NCI-H2171 treated with DMSO at 0.1 percent for 48 hours (cell line): ENCODE results near the gene OPN3.

ENCODE experiments used
- DNase-seq: peaks from one replicate; lab custom pipeline; 2025; lab: John Stamatoyannopoulos, UW

Gene OPN3

DNA sequence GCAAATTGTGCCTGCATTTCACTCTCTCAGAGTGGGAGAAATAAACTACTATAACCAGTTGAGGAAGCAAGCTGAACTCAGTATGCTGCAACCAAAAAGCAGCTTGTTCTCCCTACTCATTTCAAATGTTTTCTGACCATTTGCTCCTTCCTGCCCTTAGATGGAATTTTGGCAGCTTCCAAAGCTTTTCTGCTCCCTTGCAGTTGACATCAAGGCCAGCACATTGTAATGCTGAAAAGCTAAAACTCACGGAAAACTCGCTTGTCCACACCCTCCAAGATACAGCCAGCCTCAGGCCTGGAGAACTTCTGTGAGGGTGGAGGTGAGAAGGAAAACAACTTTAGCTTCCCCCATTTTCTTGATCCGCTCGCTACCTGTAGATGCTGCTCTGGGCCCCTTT, 5.0 kb upstream of the OPN3 start:
- DNase-seq, result no peak

DNA sequence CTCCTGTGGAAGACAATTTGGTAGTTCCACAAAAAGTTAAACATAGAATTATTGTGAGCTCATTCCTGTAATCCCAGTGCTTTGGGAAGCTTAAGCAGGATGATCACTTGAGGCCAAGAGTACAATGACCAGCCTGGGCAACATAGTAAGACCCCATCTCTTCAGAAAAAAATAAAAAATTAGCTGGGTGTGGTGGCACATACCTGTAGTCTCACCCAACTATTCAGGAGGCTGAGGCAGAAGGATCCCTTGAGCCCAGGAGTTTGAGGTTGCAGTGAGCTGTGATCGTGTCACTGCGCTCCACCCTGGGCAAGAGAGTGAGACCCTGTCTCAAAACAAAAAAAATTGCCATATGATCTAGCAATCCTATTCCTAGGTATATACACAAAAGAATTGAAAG, 4.1 kb upstream of the OPN3 start:
- DNase-seq, result no peak

- DNase-seq, result no peak
Measured at GRCh38 chr1:241642593-241642944, 2.4 kb upstream of the OPN3 start.

DNA sequence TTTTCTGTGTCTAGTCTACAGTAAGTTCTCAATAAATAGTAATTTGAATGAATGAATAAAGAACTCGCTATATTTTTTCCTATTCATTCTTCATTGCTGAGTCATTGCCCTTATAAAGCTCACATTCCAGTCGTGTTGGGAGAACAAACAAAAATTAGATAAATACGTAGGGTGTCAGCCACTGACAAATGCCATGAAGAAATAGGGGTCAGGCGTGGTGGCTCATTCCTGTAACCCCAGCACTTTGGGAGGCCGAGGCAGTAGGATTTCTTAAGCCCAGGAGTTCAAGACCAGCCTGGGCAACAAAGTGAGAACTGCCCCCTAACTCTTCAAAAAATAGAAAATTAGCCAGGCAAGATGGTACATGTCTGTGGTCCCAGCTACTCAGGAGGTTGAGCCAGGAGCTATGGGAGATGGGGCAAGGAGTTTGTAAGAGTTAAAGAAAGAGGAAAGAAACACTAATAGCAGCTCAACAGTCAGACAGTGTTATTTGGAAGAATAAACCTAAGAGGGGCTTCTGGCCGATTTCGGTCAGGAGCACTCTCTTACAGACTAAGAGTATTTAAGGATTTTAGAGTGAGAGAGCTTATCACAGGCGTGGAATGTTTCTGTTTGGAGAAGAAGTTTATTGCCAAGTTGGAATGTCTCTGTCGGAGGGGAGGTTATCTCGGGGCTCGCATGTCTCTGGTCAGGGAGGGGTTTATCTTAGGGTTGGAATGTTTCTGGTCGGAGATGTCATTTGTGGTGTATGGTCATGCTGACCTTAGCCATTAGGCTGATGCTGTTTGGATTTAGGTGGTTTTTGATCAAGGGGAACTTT, 1.8 kb upstream of the OPN3 start:
- no peak for DNase-seq

DNA sequence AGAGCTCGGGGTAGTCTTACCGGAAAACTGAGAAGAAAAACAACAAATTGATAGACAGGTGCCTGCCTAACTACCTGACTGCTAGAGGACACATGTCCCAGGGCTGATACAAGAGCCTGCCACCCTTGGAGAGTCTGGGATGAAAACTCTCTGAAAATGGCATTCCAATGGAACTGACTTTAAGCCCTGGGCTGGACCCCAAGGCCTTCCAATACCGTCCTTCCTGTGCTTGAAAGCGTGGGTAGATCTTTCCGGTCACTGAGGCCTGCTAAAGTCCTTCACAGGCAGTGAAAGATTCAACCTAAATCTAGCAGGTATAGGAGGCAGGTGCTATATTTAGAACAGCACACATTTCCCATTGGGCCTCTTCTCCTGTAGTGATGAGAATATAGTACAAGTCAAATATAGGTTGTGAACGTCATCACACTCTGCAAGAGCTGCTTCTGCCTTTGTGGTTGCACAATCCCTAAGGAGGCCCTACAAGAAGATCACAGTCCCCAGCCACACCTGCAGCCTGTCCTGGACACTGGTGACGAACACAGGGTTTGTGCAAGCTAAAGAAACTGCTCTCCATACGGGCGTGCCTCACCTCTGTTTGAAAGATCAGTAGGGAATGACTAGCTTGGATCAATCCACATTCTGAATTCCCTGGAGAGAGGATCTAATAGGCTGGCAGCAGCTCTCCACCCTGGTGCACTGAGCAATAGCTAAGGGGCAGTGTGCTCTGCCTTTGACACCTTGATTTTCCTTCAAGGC, 876 bp upstream of the OPN3 start:
- DNase-seq, result peak; percentile 21

DNA sequence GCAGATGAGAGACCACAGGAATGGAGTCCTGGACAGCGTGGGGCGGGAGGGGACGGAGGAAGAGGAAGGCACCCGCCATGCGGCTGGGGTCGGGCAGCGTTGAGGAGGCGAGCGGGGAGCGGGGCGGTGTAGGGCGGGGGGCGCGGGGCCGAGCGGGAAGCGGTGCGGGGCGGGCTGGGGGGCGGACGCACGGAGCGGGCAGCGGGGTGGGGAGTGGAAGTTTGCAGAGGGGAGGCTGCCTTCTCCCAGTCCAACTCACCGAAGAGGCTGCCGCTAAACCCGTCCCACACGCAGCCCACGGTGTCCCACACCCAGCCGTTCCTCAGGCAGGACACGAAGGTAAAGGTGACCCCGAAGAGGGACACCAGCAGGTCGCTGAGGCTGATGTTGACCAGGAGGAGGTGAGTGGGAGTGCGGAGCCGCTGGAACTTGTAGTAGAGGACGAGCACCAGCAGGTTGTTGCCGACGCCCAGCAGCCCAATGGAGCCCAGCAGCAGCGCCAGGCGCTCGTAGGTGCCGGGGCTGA, 483 bp downstream of the OPN3 start:
- DNase-seq, result peak; percentile 63

DNA sequence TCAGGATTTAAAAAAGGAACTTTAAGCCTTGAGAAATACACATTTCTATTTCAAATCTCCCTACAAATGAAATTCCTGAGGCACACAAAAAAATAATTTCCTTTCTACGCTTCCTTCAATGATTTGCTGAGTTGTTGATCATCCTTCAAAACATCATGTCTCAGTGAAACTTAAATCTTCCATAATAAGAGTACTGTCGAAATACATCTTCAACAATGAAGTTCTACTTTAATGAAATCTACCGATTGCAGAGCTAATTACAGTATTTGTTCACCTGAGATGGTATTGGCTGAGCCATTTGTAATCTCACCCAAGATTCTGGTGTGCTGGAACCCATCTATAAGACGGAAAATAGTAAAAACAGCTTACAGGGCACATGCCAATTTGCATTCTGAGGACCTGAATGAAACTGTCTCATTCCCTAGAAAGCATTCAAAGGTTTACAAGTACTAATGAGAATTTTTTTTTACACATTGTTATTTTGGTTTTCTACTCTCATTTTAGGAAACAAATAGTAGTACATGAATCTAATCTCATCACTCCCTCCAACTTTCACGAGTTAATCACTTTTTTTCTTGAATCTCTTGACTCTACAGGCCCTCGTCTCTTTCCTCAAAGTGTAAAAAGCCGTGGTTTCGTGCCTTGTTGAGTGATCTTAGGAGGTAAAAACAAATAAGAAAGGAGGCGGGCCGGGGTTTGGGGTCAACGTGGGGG, 1.1 kb downstream of the OPN3 start:
- no peak for DNase-seq

DNA sequence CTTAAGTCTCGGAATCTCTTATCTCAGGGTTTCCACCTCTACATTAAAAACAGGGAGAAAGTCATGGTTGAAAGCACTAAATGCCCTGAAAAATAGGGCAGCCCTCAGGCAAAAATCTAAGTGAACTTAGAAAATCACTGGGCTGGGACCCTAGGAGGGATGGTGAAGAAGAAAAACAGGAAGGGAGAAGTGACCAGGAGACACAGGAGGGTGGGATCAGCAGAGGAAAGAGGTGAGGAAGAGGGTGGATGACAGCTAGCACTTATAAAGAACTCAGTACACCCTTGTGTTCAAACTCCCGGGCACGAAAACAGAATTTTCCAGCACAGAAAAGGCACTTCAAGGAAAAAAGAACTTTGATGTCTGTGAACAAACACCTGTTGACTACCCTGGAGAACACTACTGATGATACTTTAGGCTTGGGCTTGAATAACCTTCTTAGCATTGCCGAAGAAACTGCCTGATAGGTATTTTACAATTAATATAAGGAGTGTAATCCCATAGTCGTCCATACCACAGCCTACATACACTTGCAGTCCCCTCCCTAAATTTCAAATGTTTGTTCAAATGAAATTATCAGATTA, 2.0 kb downstream of the OPN3 start:
- no peak for DNase-seq

GRCh38 chr1:241637604-241638003, 2.6 kb downstream of the OPN3 start:
- no peak for DNase-seq

DNA sequence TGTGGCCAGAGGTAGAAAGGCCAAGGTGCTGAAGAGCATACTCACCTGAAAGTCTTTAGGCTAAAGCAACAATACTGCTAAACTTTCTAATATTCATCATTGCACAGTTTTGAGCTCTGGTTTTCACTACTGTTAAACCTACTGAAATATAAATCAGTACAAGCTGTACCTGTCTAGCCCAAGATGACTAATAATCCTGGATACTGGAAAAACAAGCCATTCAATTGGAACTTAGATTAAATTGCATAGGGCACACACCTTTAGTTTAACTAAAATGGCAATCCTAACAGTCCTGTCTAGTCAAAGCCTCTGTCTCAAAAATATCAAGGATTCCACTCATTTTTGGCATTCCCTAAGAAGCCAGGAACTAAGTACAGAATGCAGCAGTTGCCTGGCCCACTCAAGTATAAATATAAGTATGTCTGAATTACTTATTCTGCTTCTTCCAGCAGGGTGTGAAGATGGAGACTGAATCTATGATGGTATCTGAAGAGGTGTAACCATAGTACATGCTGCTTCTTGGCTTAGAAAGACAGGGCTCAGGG, 3.1 kb downstream of the OPN3 start:
- no peak for DNase-seq

DNA sequence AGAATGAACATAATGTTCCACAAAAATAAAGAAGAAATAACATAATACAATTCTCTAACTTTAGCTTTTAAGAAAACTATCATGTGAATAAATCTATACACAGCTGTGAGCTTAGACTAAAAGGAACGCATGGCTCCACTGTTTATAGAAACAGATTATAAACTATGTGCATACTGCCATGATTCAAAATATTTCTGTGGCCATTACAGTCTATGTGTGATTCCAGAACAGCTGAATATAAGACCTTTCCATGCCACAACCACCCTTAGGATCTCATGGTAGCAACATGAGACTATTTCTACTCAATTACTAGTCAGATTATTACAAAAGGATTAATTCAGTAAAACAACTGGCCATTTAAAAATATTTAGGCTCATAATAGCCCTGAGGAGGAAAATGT, 3.9 kb downstream of the OPN3 start:
- no peak for DNase-seq

DNA sequence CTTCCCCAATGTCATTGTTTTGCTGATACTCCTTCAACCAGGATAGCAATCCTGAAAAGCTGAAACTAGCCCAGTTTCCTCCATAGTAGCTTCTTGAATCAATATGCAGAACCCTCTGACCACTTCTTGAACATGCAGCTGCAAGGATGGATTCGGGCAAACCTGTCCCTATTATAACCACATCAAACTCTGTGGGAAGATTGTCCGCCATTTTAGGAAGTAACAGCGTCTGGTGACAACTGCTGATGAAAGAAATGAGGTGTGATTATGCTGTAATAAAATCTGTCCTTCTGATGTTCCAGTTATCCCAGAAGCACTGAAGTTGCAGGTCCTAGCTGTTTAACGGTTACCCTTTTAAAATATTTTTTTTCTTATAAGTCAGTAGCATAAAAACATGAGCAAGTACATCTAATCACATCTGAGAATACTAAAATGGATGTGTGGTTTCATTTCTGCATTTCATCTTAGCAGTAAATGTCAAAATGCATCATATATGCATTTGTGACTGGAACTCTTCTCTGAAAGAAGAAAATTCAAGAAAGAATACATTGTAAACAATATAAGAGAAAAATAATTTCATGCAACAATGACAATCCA, 4.5 kb downstream of the OPN3 start:
- DNase-seq, result no peak

GRCh38 chr1:241632987-241633386, 7.2 kb downstream of the OPN3 start:
- no peak for DNase-seq

DNA sequence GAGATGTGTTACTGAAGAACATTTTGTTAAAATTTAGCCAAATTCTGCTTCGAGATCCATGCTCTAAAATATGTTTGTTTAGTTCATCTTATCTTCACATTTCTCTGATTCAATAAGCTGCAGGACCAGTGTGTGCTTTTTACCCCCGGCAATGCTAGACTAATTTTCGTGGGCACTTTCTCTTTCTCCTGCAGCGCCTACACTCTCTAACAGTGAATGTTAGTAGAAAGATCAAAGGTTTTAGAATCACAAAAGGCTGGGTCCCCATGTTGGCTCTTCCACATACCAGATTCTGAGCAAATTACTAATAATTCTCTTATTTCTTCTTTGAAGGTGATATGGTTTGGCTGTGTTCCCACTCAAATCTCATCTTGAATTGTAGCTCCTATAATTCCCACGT, 8.5 kb downstream of the OPN3 start:
- DNase-seq, result no peak

- DNase-seq, result no peak
Measured at GRCh38 chr1:241630899-241631298, 9.3 kb downstream of the OPN3 start.

GRCh38 chr1:241630476-241630875, 9.7 kb downstream of the OPN3 start:
- DNase-seq, result no peak

GRCh38 chr1:241630005-241630404, 10.2 kb downstream of the OPN3 start:
- no peak for DNase-seq

GRCh38 chr1:241627453-241628259, 12.5 kb downstream of the OPN3 start:
- DNase-seq, result peak; percentile 5

GRCh38 chr1:241624935-241625334, 15.2 kb downstream of the OPN3 start:
- no peak for DNase-seq

DNA sequence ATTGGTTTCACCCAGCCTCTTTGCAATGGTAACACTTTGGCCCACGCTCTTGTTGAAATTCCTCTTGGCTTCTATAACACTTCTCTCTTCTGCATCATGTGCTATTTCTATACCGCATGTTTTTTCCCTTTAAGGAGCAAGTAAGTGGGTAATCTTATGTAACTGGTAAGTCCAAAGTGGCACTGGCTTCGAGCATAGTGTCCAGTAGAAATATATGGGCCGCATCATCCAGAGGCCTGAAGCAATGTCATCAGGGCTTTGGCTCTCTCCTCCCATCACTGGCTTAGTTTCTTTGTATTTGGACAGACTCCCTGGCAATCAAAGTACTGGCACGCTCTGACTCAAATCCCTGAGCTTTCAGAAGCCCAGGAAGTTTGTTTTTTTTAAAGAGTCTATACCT, 17.5 kb downstream of the OPN3 start:
- no peak for DNase-seq

DNA sequence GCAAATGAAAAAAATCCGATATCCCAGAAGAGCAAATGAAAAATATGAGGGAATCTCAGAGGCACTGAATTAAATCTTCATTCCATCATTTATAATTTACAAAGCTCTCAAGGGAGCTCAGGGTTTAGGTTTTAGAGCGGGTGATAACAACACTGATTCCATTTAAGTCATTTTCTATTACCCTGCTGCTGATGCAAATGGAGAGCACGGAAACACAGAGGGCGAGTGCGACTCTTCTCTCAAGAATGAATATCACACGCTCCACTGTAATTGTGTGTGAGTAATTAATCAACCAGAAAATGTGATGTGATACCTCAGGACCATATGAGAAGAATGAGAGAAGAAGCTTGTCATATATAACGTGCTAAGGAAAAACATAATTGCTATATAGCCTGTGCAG, 22.7 kb downstream of the OPN3 start:
- no peak for DNase-seq
